ENCODE measurements around the gene UBQLN1. TPM values are rescaled to one million over a fixed set of nuclear protein-coding genes. Genes with fewer than 3 reads are reported as not detected.
"Not testable (repeated sequence)": the region's sequence is repeated elsewhere in the genome, so short reads cannot be mapped to it uniquely, and the experiment has no call there.

UBQLN1 gene
- total and polyA plus RNA-seq, 2 donors (not counting 3 experiments of a cell fraction or from before 2014, with no cell fraction given): 66.1 to 110 TPM

- peaks cover 20% of the 10 kb centered on the region for H3K4me1 ChIP-seq (ENCODE audit: control insufficient read depth, extremely low read depth, insufficient read depth, low read length)
- H3K27me3 ChIP-seq (ENCODE audit: control insufficient read depth in 2 of 2, insufficient read depth in 2 of 2, low read length in 2 of 2): no peaks in the 10 kb centered on the region
- H3K9ac ChIP-seq (replicated peaks; ENCODE audit: extremely low read depth, insufficient read depth, low read length): peak overlapping the region; percentile 99
- no peaks in the 10 kb centered on the region for H3K9me3 ChIP-seq (replicated peaks; ENCODE audit: control insufficient read depth, insufficient read depth, low read length)
- no peaks in the 10 kb centered on the region for H3K9me1 ChIP-seq (replicated peaks; ENCODE audit: control insufficient read depth, extremely low read depth, insufficient read depth, low read length)
- peaks cover 53% of the 10 kb centered on the region for H3K79me2 ChIP-seq (ENCODE audit: control insufficient read depth, insufficient read depth, low read length)
- no peaks in the 10 kb centered on the region for H3K36me3 ChIP-seq (ENCODE audit: control insufficient read depth in 2 of 2, extremely low read depth in 1 of 2, insufficient read depth in 2 of 2, low read length in 2 of 2)
- dilution Hi-C loops (cut with MboI; ENCODE audit: extremely low pct_ligation_motif_present, low sequenced_read_pairs): no loop called here
- FAIRE-seq (no peak), DNase-seq (ENCODE audit: low read depth, low spot score) (peak; percentile 88)
- peak overlapping the region; percentile 18 to 100 (median 57) for H3K4me3 ChIP-seq (replicated peaks in 1 of 3; ENCODE audit: insufficient read depth in 1 of 3, low read depth in 1 of 3, low read length in 3 of 3)
- ChIA-PET POLR2A (interaction anchor here (0.6 to 2.8 kb wide), 3 partner anchors 10 to 57 kb away, joined by 3 to 14 read pairs (median 11); no protein-coding TSS in a partner anchor), CTCF (interaction anchor here (1.1 to 3.8 kb wide), 5 partner anchors 10 to 87 kb away, joined by 3 to 25 read pairs (median 12); no protein-coding TSS in a partner anchor)
- no TSS peak for BruUV-seq (replicated peaks)
- intact Hi-C loops (cut with micrococcal nuclease): loop anchor here (1.0 to 5.0 kb wide), 6 partner anchors 41 to 489 kb away; partner anchors contain the start of genes GKAP1, HNRNPK, KIF27 and RMI1
- no peak for TF ChIP-seq JUN (IDR thresholded peaks at IDR 0.05; ENCODE audit: borderline replicate concordance, insufficient read depth, insufficient read length, low read depth)
- H4K20me1 ChIP-seq (replicated peaks; ENCODE audit: control insufficient read depth, extremely low read depth, insufficient read depth, low read length): no peaks in the 10 kb centered on the region
- H3K4me2 ChIP-seq (ENCODE audit: insufficient read depth, low read length): no peak overlapping the region
- H3K27ac ChIP-seq (ENCODE audit: insufficient read depth, low read depth, low read length): peak overlapping the region; percentile 99
- H2AFZ ChIP-seq (ENCODE audit: low read depth, low read length): peak overlapping the region; percentile 83
These were observed 315 bp downstream of the UBQLN1 start for GRCh38 chr9:83707518-83707767.

- Histone ChIP-seq H3K4me1 (ENCODE audit: control insufficient read depth, extremely low read depth, insufficient read depth, low read length) (peaks cover 24% of the 10 kb centered on the region), H3K4me3 (replicated peaks in 1 of 3; ENCODE audit: insufficient read depth in 1 of 3, low read depth in 1 of 3, low read length in 3 of 3) (peak overlapping the region; percentile 18 to 100 (median 57)), H3K4me2 (ENCODE audit: insufficient read depth, low read length) (peak overlapping the region; percentile 99), H3K36me3 (ENCODE audit: control insufficient read depth in 2 of 2, extremely low read depth in 1 of 2, insufficient read depth in 2 of 2, low read length in 2 of 2) (no peaks in the 10 kb centered on the region), H2AFZ (ENCODE audit: low read depth, low read length) (no peak overlapping the region), H3K9ac (replicated peaks; ENCODE audit: extremely low read depth, insufficient read depth, low read length) (peak overlapping the region; percentile 99), H3K79me2 (ENCODE audit: control insufficient read depth, insufficient read depth, low read length) (peaks cover 58% of the 10 kb centered on the region), H3K27ac (ENCODE audit: insufficient read depth, low read depth, low read length) (peak overlapping the region; percentile 99), H3K27me3 (ENCODE audit: control insufficient read depth in 2 of 2, insufficient read depth in 2 of 2, low read length in 2 of 2) (no peaks in the 10 kb centered on the region), H4K20me1 (replicated peaks; ENCODE audit: control insufficient read depth, extremely low read depth, insufficient read depth, low read length) (no peaks in the 10 kb centered on the region), H3K9me3 (replicated peaks; ENCODE audit: control insufficient read depth, insufficient read depth, low read length) (no peaks in the 10 kb centered on the region), H3K9me1 (replicated peaks; ENCODE audit: control insufficient read depth, extremely low read depth, insufficient read depth, low read length) (no peaks in the 10 kb centered on the region)
- dilution Hi-C loops (cut with MboI; ENCODE audit: extremely low pct_ligation_motif_present, low sequenced_read_pairs) (no loop called here), intact Hi-C loops (cut with micrococcal nuclease) (loop anchor here (1.0 to 5.0 kb wide), 6 partner anchors 41 to 488 kb away; partner anchors contain the start of genes GKAP1, HNRNPK, KIF27 and RMI1)
- DNase-seq (ENCODE audit: low read depth, low spot score) (peak; percentile 76), FAIRE-seq (peak; percentile 38)
- no peak for TF ChIP-seq MYC (IDR thresholded peaks at IDR 0.05; ENCODE audit: low read depth, low read length)
- TF ChIP-seq POLR2A (IDR thresholded peaks at IDR 0.05; ENCODE audit: low read depth, low read length): no peak
- TF ChIP-seq FOS (IDR thresholded peaks at IDR 0.05; ENCODE audit: borderline replicate concordance, insufficient read depth, low read length): no peak
- TF ChIP-seq, protein P1, sequence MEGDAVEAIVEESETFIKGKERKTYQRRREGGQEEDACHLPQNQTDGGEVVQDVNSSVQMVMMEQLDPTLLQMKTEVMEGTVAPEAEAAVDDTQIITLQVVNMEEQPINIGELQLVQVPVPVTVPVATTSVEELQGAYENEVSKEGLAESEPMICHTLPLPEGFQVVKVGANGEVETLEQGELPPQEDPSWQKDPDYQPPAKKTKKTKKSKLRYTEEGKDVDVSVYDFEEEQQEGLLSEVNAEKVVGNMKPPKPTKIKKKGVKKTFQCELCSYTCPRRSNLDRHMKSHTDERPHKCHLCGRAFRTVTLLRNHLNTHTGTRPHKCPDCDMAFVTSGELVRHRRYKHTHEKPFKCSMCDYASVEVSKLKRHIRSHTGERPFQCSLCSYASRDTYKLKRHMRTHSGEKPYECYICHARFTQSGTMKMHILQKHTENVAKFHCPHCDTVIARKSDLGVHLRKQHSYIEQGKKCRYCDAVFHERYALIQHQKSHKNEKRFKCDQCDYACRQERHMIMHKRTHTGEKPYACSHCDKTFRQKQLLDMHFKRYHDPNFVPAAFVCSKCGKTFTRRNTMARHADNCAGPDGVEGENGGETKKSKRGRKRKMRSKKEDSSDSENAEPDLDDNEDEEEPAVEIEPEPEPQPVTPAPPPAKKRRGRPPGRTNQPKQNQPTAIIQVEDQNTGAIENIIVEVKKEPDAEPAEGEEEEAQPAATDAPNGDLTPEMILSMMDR (IDR thresholded peaks at IDR 0.05; ENCODE audit: extremely low read depth in 1 of 2, insufficient read depth in 1 of 2, low read depth in 1 of 2, low read length in 2 of 2): no peak
- TF ChIP-seq POLR2AphosphoS5 (IDR thresholded peaks at IDR 0.05; ENCODE audit: insufficient read depth, low read depth, low read length): no peak
- ChIA-PET POLR2A (interaction anchor here (0.6 to 2.8 kb wide), 3 partner anchors 41 to 57 kb away, joined by 3 to 11 read pairs (median 3); no protein-coding TSS in a partner anchor), CTCF (interaction anchor here (0.8 to 3.8 kb wide), 6 partner anchors 9 to 86 kb away, joined by 3 to 25 read pairs (median 3); no protein-coding TSS in a partner anchor)
- BruUV-seq (replicated peaks): no TSS peak
These were observed 861 bp downstream of the UBQLN1 start for GRCh38 chr9:83706676-83707517.

DNA sequence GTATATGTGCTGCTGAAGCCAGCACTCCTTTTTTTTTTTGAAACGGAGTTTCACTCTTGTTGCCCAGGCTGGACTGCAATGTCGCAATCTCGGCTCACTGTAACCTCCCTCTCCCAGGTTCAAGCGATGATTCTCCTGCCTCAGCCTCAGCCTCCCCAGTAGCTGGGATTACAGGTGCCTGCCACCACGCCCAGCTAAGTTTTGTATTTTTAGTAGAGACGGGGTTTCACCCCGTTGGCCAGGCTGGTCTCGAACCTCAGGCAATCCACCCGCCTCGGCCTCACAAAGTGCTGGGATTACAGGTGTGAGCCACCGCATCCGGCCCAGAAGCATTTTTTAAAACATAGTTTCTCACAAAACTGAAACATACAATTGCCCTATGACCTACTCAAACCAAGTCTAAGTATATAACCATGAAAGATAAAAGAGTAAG is 2.5 kb downstream of the UBQLN1 start:
- dilution Hi-C loops (cut with MboI; ENCODE audit: extremely low pct_ligation_motif_present, low sequenced_read_pairs); H3K9me3 ChIP-seq (replicated peaks; ENCODE audit: control insufficient read depth, insufficient read depth, low read length); POLR2A ChIA-PET; H3K36me3 ChIP-seq (ENCODE audit: control insufficient read depth in 2 of 2, extremely low read depth in 1 of 2, insufficient read depth in 2 of 2, low read length in 2 of 2); H3K27ac ChIP-seq (ENCODE audit: insufficient read depth, low read depth, low read length); H3K27me3 ChIP-seq (ENCODE audit: control insufficient read depth in 2 of 2, insufficient read depth in 2 of 2, low read length in 2 of 2); FAIRE-seq; CTCF ChIA-PET; BruUV-seq (replicated peaks); DNase-seq (ENCODE audit: low read depth, low spot score); H3K4me3 ChIP-seq (replicated peaks in 1 of 3; ENCODE audit: insufficient read depth in 1 of 3, low read depth in 1 of 3, low read length in 3 of 3); H3K9ac ChIP-seq (replicated peaks; ENCODE audit: extremely low read depth, insufficient read depth, low read length); H3K9me1 ChIP-seq (replicated peaks; ENCODE audit: control insufficient read depth, extremely low read depth, insufficient read depth, low read length); H2AFZ ChIP-seq (ENCODE audit: low read depth, low read length): not testable (repeated sequence)
- Histone ChIP-seq H4K20me1 (replicated peaks; ENCODE audit: control insufficient read depth, extremely low read depth, insufficient read depth, low read length) (peaks cover 11% of the 10 kb centered on the region), H3K4me2 (ENCODE audit: insufficient read depth, low read length) (peak overlapping the region; percentile 99), H3K4me1 (ENCODE audit: control insufficient read depth, extremely low read depth, insufficient read depth, low read length) (peaks cover 34% of the 10 kb centered on the region), H3K79me2 (ENCODE audit: control insufficient read depth, insufficient read depth, low read length) (peaks cover 75% of the 10 kb centered on the region)
- intact Hi-C loops (cut with micrococcal nuclease): loop anchor here (5.0 kb wide), 4 partner anchors 112 to 447 kb away; partner anchors contain the start of genes GKAP1, HNRNPK, KIF27 and RMI1
